Measurements from ENCODE around the gene BBS9.
A peak's percentile ranks its signal among the peaks of the same experiment; 100 is the strongest.

GRCh38 chr7:33423646-33424020 is 294.3 kb downstream of the BBS9 start:
- TF ChIP-seq, protein P1, sequence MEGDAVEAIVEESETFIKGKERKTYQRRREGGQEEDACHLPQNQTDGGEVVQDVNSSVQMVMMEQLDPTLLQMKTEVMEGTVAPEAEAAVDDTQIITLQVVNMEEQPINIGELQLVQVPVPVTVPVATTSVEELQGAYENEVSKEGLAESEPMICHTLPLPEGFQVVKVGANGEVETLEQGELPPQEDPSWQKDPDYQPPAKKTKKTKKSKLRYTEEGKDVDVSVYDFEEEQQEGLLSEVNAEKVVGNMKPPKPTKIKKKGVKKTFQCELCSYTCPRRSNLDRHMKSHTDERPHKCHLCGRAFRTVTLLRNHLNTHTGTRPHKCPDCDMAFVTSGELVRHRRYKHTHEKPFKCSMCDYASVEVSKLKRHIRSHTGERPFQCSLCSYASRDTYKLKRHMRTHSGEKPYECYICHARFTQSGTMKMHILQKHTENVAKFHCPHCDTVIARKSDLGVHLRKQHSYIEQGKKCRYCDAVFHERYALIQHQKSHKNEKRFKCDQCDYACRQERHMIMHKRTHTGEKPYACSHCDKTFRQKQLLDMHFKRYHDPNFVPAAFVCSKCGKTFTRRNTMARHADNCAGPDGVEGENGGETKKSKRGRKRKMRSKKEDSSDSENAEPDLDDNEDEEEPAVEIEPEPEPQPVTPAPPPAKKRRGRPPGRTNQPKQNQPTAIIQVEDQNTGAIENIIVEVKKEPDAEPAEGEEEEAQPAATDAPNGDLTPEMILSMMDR (conservative IDR thresholded peaks at IDR 0.05; ENCODE audit: low read depth, low read length), result peak; percentile 26; the same call in 1 of the 2 replicates
- TF ChIP-seq RAD21 (IDR thresholded peaks at IDR 0.05; ENCODE audit: low read length), result peak; percentile 36
- TF ChIP-seq, protein P2, sequence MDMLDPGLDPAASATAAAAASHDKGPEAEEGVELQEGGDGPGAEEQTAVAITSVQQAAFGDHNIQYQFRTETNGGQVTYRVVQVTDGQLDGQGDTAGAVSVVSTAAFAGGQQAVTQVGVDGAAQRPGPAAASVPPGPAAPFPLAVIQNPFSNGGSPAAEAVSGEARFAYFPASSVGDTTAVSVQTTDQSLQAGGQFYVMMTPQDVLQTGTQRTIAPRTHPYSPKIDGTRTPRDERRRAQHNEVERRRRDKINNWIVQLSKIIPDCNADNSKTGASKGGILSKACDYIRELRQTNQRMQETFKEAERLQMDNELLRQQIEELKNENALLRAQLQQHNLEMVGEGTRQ (IDR thresholded peaks at IDR 0.05; ENCODE audit: low read depth, low read length), result no peak
- TF ChIP-seq ELK1 (IDR thresholded peaks at IDR 0.05; ENCODE audit: borderline replicate concordance, low read depth, low read length), result no peak
- TF ChIP-seq BHLHE40 (IDR thresholded peaks at IDR 0.05; ENCODE audit: low read depth, low read length), result no peak
- TF ChIP-seq CHD1 (IDR thresholded peaks at IDR 0.05; ENCODE audit: low read depth, low read length), result no peak
- no peak for TF ChIP-seq POLR2A (IDR thresholded peaks at IDR 0.05; ENCODE audit: low read depth, low read length)
- TF ChIP-seq SMC3 (IDR thresholded peaks at IDR 0.05; ENCODE audit: low read depth, low read length), result no peak
- no peak for TF ChIP-seq MAFK (IDR thresholded peaks at IDR 0.05; ENCODE audit: low read depth, low read length)
- no peak for TF ChIP-seq CEBPB (IDR thresholded peaks at IDR 0.05; ENCODE audit: low read depth, low read length)
- TF ChIP-seq RFX5 (IDR thresholded peaks at IDR 0.05; ENCODE audit: low read depth, low read length), result no peak
- no peak for TF ChIP-seq FOS (IDR thresholded peaks at IDR 0.05; ENCODE audit: low read depth, low read length)
- no peak for TF ChIP-seq MXI1 (IDR thresholded peaks at IDR 0.05; ENCODE audit: borderline replicate concordance, low read depth, low read length)
